ENCODE measurements around the gene COX19. TPM values are rescaled to one million over a fixed set of nuclear protein-coding genes. Genes with fewer than 3 reads are reported as not detected.

Gene COX19
- total and polyA plus RNA-seq, 2 experiments from 2014 or later: 18.1 to 18.3 TPM

- DNase-seq (ENCODE audit: low read depth in 1 of 2, low spot score in 1 of 2): no peak
- TF ChIP-seq CTCF (IDR thresholded peaks at IDR 0.05; ENCODE audit: low read depth, low read length): no peak
- Histone ChIP-seq H3K36me3 (no peaks in the 10 kb centered on the region), H3K27me3 (no peaks in the 10 kb centered on the region), H3K4me1 (ENCODE audit: low read depth) (peaks cover 19% of the 10 kb centered on the region), H3K27ac (no peak overlapping the region), H3K9me3 (ENCODE audit: low read depth) (no peaks in the 10 kb centered on the region), H3K4me3 (no peak overlapping the region)
Measured at GRCh38 chr7:986766-987751, 11.7 kb upstream of the COX19 start.

GRCh38 chr7:985915-986741, 10.8 kb upstream of the COX19 start:
- TF ChIP-seq CTCF (IDR thresholded peaks at IDR 0.05; ENCODE audit: low read depth, low read length): no peak

GRCh38 chr7:985127-985416, 9.7 kb upstream of the COX19 start:
- Histone ChIP-seq H3K36me3 (no peaks in the 10 kb centered on the region), H3K4me3 (no peak overlapping the region), H3K27me3 (no peaks in the 10 kb centered on the region), H3K27ac (no peak overlapping the region), H3K4me1 (ENCODE audit: low read depth) (peaks cover 10% of the 10 kb centered on the region), H3K9me3 (ENCODE audit: low read depth) (no peaks in the 10 kb centered on the region)
- DNase-seq (ENCODE audit: low read depth in 1 of 2, low spot score in 1 of 2): no peak
- no peak for TF ChIP-seq CTCF (IDR thresholded peaks at IDR 0.05; ENCODE audit: low read depth, low read length)

More at GRCh38 chr7:985915-986741, 10.8 kb upstream of the COX19 start:
- H3K4me3 ChIP-seq: no peak overlapping the region
- H3K27me3 ChIP-seq: no peaks in the 10 kb centered on the region
- no peaks in the 10 kb centered on the region for H3K9me3 ChIP-seq (ENCODE audit: low read depth)
- H3K36me3 ChIP-seq: no peaks in the 10 kb centered on the region
- peaks cover 14% of the 10 kb centered on the region for H3K4me1 ChIP-seq (ENCODE audit: low read depth)
- peak in 1 of 2 donors; percentile 55 for DNase-seq (ENCODE audit: low read depth in 1 of 2, low spot score in 1 of 2)
- H3K27ac ChIP-seq: no peak overlapping the region

GRCh38 chr7:984361-985126, 9.2 kb upstream of the COX19 start:
- TF ChIP-seq CTCF (IDR thresholded peaks at IDR 0.05; ENCODE audit: low read depth, low read length): no peak
- Histone ChIP-seq H3K4me1 (ENCODE audit: low read depth) (peaks cover 10% of the 10 kb centered on the region), H3K27ac (no peak overlapping the region), H3K27me3 (no peaks in the 10 kb centered on the region), H3K9me3 (ENCODE audit: low read depth) (no peaks in the 10 kb centered on the region), H3K4me3 (no peak overlapping the region), H3K36me3 (no peaks in the 10 kb centered on the region)
- no peak for DNase-seq (ENCODE audit: low read depth in 1 of 2, low spot score in 1 of 2)

GRCh38 chr7:983616-984071, 8.3 kb upstream of the COX19 start:
- Histone ChIP-seq H3K4me3 (no peak overlapping the region), H3K27me3 (no peaks in the 10 kb centered on the region), H3K36me3 (no peaks in the 10 kb centered on the region), H3K9me3 (ENCODE audit: low read depth) (no peaks in the 10 kb centered on the region), H3K4me1 (ENCODE audit: low read depth) (peaks cover 10% of the 10 kb centered on the region), H3K27ac (no peak overlapping the region)
- DNase-seq (ENCODE audit: low read depth in 1 of 2, low spot score in 1 of 2): no peak
- no peak for TF ChIP-seq CTCF (IDR thresholded peaks at IDR 0.05; ENCODE audit: low read depth, low read length)

Measured in cardiac muscle cell (in vitro differentiated cells and primary cell).